Stimulated activated CD8-positive, alpha-beta memory T cell treated with anti-CD3 and anti-CD28 coated beads, Interleukin-15, amount 100 ng/mL, for 48 hours (primary cell): ENCODE measurements around the gene LHPP.
"Not testable (repeated sequence)": the region's sequence is repeated elsewhere in the genome, so short reads cannot be mapped to it uniquely, and the experiment has no call there.

ENCODE experiments used
- DNase-seq, 2 donors: peaks; one replicate each; pipeline ENCODE4 v3.0.0-alpha.2; 2020; ENCODE audit warnings: low read depth in 2 of 2

LHPP gene

DNA sequence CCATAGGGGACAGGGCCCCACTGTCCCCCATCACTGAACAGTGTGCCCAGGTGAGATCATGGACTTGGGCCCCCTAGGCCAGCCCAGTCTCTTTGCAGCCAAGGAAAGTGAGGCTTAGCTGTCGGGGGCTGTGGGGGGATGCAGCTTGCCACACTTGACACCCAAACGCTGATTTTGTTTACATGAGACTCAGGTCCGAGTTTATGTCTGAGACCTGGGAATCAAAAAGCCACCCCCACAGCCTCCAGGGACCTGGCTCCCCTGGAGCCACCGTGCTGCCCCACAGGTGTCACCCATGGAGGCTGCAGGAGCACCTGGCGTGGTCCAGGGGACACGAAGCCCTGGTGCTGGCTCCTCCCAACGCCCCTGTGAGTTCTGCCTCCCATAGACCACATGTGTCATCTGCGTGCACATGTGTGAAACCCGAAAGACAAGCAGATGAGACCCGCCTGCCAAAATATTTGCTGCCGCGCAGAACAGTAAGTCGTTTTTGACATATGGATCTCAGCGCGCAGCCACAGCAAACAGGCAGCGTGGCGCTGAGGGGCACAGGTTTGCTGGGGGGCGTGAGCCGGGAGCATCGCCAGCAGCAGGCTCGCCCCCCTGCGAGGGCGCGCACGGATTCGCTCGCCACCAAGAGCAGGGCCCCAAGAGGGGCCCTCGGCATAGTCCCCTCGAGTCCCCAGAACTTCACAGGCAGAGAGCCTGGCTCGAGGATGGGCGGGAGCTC, 112.3 kb downstream of the LHPP start:
- DNase-seq: no peak

DNA sequence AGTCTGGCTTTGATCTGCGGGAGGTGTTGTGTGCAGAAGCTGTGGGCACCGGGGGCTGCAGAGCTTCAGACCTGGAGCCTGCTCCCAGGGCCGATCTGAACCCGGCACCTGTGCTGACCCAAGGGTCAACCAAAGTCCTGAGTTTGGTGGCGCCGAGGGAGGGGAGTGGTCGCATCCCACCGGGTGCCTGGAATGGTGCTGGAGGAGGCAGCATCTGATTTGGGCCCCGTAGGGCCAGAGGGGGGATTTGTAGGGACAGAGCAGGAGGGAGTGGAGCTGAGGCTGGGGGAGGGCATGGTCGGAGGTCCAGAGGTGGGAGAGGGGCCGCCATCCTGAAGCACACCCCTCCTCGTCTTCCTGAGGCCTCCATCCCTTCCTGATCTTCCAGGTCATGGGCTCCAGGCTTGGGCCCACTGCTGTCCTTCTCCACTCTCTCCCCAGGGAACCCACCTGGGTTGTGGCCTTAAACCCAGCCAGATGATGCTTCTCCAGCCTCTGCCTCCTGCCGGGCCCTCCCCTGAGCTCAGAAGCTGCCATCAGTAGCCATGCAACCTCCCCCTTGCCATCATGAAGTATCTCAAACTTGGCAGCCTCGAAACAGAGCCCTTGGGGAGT, 112.9 kb downstream of the LHPP start:
- DNase-seq: no peak

DNA sequence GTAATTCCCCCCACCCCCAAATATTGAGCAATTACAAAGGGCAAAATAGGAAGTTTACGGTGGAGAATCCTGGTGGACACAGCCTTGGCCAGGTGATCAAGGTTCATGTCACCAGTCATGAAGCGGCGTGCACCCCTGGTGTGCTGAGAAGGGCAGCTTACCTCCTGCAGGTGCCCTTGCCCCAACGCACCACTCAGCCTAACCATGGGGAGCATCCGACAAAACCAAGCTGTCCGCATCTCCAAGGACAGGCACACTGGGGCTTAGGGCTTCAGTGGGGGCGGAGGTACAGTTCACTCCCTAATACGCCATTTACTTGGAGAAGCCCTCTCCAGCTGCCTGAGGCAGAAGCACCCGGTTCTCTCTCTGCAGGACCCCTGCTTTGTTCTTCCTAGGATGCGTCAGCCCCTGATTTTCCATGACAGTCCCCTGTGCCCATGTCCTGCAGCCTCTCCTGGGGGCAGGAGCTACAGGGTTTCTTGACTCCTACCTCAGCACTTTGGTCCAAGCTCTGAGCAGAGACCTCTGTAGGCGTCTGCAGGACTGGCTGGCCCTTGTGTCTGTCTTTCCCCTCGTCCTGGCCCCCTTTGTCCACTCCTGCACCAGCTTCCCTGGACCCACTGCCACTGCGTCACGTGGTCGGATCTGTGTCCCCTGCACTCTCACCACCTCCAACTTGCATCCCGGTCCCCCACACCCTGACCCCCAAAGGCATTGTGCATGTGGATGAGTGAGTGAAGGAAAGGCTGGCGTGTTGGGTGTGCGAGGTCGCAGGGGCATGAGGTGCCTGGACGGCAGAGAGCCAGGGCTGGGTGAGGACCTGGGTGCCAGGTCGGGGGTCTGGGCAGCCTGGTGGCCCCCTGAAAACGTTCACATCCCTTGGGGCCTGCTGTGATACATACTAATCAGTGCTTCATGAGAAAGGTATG, 113.7 kb downstream of the LHPP start:
- DNase-seq: no peak

- DNase-seq: no peak
These were observed 115.2 kb downstream of the LHPP start for GRCh38 chr10:124576526-124577420.

- no peak for DNase-seq
These were observed 116.0 kb downstream of the LHPP start for GRCh38 chr10:124577651-124578050.

DNA sequence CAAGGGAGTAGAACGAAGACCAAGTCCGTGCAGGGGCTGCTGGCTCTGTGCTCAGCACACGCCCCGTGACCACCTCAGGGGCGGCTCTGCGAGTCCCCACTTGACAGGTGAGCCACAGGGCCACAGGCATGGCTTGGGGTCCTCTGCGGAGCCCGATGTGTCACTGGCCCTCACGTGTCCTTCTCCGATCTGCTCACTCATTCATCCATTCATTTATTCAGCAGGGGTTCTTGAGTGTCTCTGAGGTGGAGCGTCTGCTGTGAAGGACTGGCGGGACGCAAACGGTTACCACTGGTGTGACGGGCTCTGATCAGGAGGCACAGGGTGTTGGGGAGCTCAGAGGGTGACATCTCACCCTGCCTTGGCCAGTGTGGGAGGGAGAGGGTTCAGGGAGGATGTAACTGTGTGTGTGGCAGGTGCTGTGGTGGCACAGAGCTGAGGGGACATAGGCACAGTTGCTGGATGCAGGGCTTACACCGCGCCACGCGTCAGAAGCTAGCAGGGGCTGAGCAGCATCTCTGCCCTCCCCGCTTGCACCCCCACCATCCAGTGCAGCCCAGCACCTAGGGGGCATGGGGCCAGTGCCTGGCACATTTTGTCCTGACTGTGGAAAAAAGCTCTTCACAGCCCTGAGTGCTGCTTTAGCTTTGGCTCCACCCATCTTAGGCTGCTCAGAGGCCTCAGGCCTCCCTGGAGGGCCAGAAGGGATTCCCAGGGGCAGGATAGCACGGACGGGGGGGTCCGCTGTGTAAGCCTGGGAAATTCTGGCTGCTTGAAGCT, 116.8 kb downstream of the LHPP start:
- DNase-seq: no peak

DNA sequence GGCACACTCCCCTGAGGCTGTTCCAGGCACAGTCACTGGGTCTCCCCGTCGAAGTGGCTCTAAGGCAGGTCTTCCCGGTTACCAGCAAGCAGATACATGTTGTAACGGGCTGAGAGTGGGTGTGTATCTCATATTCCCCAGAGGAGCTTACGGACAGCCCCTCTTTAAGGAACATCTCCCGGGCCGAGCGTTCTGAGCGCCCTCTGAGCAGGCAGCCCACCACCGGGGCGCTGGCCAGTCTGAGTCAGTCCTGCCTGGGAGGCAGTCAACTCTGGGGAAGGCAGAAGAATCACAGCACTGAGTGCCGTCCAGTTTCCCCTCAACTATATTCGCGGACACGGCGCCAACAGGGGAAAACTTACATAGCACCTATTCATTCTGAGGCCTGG, 117.4 kb downstream of the LHPP start:
- DNase-seq: no peak

- no peak for DNase-seq
These were observed 124.5 kb downstream of the LHPP start for GRCh38 chr10:124586142-124586541.

DNA sequence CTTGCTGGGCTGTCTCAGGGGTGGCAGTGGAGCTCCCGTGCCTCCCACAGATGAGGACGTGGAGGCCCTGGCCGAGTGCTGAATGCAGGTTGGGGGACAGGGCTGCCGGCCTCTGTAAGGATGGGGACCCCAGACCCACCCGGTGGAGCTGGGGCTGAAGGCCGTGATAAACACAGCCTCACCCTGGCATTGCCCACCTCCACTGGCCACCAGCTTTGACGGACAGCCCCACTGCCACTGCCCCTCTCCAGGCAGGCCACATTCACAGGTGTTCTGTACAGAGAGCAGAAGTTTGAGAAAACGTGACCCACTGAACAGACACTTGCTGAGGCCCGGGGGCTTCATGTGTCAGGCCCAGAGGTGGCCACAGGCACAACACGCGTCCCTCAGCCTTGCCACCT, 126.2 kb downstream of the LHPP start:
- no peak for DNase-seq

DNA sequence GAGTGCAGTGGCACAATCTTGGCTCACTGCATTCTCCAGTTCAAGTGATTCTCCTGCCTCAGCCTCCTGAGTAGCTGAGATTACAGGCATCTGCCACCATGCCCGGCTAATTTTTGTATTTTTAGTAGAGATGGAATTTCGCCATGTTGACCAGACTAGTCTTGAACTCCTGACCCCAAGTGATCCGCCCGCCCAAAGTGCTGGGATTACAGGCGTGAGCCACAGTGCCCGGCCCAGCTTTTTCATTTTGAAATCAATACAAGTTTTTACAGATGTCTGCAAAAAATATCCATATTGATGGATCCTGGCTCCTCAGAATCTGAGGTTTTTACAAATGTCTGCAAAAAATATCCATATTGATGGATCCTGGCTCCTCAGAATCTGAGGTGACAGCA, 126.7 kb downstream of the LHPP start:
- not testable (repeated sequence) for DNase-seq

- DNase-seq: no peak
These were observed 127.3 kb downstream of the LHPP start for GRCh38 chr10:124588736-124589490.

DNA sequence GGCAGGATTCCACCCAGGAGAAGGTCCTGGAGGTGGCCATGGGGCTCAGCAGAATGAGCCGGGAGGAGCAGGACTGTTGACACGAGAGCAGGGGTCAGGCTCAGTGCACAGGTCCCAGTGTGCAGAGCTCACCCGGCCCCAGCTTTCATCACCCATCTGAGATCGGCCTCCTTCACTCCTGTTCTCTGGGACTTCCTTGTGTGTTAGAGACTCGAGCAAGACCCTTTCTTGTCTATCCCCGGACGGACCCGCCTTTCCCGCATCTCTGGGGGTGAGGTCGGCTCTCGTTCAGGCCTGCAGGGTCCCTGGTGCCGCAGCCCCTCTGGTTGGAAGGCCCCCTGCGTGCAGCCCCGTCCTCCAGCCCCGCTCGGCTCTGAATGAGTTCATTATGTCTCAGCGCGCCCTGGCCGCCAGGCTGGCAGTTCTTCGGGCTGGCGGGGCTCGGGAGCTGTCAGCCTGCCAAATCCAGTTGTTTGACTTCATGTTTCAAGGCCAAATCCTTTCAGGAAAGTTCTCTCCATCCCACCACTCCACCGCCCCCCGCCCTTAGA, 127.9 kb downstream of the LHPP start:
- DNase-seq: no peak

GRCh38 chr10:124590216-124591122, 128.8 kb downstream of the LHPP start:
- no peak for DNase-seq

GRCh38 chr10:124591123-124591495, 129.5 kb downstream of the LHPP start:
- no peak for DNase-seq

GRCh38 chr10:124592101-124592500, 130.5 kb downstream of the LHPP start:
- DNase-seq: no peak

GRCh38 chr10:124592736-124593430, 131.3 kb downstream of the LHPP start:
- DNase-seq: no peak

GRCh38 chr10:124593431-124593985, 131.9 kb downstream of the LHPP start:
- DNase-seq: no peak

DNA sequence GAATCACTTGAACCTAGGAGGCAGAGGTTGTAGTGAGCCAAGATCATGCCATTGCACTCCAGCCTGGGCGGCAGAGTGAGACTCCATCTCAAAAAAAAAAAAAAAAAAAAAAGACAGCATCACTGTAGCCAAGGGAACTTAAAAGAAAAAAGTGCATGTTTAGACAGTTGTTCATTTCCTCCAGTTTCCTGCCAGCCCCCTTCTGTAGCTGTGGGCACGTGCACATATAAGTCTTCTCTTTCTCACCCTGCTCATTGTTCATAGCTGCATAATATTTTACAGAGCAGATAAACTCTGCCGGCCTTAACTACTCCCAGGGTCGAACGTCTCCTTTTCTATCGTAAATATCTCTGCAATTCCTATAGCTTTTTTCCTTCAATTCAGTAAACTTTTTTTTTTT, 132.6 kb downstream of the LHPP start:
- DNase-seq: no peak
